Pulmonary artery endothelial cell (primary cell): ENCODE results near the gene TECPR2. TPM values are rescaled to one million over a fixed set of nuclear protein-coding genes. Genes with fewer than 3 reads are reported as not detected.

ENCODE experiments used
- DNase-seq: peaks from one replicate; pipeline ENCODE4 v3.0.0-alpha.2; 2011; ENCODE audit warnings: low read depth, low spot score
- total RNA-seq: library from RNA; depleted of rRNA; stranded (reverse); fragments of >200 nt; gene quantifications from 2 replicates; pipeline ENCODE4 v1.2.3, GENCODE V29; 2014

TECPR2 gene
- total RNA-seq, 1 donor from 2014 or later: 13.4 TPM

GRCh38 chr14:102374264-102374663 is 11.5 kb downstream of the TECPR2 start:
- DNase-seq: no peak

GRCh38 chr14:102375119-102375518 is 12.4 kb downstream of the TECPR2 start:
- DNase-seq: no peak

DNA sequence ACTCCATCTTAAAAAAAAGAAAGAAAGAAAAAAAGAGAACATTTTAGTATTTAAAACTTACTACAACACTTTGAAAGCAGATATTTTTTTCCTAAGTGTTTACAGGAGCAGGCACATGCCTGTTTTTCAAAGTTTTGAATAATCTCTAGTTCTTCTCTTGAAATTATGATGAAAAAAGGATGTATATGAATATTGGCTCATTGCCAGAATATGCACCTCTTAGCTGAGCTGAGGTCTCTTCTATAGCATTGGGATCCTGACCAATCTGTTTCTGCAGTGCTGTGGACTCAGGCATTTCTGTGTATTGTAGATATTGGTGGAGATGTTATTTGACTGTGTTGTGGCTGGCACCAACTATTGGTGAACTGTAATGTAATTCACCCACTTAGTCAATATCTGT is 15.0 kb downstream of the TECPR2 start:
- no peak for DNase-seq

DNA sequence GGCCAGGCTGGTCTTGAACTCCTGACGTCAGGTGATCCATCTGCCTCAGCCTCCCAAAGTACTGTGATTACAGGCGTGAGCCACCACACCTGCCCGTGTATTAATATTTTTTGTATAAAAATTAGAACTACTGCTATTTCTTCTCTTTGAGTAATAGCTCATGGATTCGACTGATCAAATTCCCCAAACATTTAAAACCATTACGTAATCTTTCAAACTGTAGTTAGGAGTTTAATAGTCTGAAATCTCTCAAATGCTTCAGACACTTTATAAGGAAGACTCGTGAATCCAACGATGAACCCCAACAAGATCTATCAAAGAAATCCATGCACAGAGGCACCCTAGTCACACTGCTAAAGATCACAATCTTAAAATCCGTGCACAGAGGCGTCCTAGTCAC is 16.1 kb downstream of the TECPR2 start:
- no peak for DNase-seq

DNA sequence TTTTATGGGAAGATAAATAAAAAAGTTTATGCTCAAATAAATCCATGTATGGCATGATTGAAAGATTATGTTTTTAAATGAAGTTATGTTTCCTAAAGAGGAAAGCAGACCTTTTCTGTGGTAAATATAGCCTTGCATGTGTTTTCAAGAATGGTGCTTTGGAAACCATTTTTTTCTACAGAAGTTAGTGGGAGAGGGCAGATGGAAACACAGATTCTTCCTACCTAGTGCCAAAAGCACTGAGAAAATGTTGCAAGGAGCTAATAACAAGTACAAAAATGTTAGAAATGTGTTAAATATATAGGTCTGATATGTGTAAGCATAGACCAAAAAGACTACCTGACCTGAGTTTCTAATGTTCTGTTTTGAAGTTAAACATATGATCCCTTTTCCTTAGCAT is 24.3 kb downstream of the TECPR2 start:
- no peak for DNase-seq

- DNase-seq: no peak
Observed at GRCh38 chr14:102389246-102389645, 26.5 kb downstream of the TECPR2 start.

GRCh38 chr14:102390064-102390855 is 27.5 kb downstream of the TECPR2 start:
- DNase-seq: no peak

- no peak for DNase-seq
Observed at GRCh38 chr14:102392506-102392905, 29.8 kb downstream of the TECPR2 start.

GRCh38 chr14:102394717-102395375 is 32.1 kb downstream of the TECPR2 start:
- no peak for DNase-seq

DNA sequence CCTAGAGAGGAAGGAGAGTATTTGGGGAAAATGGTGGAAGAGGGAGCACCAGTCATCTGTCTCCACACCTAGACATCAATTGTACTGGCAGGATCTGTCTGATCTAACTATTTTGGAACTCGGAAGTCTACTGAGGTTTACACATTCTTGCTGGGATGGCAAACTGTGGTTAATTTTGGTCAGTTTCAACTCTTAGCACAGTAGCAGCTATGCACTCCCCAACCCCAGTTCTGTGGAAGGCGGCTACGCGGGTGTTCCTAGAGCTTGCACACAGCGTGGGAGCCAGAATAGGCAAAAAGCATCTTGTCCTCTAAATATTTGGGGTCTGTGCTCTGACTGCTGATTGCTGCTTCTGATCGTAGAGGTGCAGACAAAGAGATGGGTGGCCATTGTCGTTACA is 33.8 kb downstream of the TECPR2 start:
- no peak for DNase-seq

GRCh38 chr14:102403028-102403427 is 40.3 kb downstream of the TECPR2 start:
- DNase-seq: no peak

DNA sequence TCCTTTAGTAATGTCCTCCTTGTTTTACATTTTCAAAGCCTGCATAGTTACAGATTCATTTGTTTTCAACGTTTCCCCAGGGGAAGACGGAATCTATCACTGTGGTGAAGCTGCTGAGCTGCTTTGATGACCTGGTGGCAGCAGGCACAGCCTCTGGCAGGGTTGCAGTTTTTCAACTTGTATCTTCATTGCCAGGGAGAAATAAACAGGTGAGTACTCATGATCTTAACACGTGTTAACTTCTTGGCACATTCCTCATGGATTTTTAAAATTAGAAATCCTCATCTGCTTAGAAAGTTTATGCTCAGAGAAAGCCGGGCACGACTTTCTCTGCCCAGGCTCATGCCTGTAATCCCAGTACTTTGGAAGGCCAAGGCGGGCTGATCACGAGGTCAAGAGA is 44.5 kb downstream of the TECPR2 start:
- no peak for DNase-seq

DNA sequence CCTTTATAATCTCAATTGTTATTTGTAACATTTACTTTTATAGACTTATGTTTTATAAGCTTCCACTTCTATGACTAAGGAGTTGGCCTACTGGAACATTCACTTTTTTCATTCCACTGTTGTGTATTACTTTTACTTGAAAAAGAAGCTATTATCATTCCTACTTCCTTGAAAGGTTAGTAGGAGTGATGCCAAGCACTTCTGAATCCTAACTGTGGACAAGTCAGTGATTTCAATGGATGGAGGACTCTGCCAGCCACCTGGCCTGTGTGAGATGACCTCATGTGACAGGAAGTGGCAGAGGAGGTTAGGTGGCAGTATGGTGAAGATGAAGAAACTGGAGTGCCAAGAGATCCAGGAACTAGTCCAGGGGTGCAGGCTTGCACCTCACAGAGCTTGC is 46.0 kb downstream of the TECPR2 start:
- no peak for DNase-seq

DNA sequence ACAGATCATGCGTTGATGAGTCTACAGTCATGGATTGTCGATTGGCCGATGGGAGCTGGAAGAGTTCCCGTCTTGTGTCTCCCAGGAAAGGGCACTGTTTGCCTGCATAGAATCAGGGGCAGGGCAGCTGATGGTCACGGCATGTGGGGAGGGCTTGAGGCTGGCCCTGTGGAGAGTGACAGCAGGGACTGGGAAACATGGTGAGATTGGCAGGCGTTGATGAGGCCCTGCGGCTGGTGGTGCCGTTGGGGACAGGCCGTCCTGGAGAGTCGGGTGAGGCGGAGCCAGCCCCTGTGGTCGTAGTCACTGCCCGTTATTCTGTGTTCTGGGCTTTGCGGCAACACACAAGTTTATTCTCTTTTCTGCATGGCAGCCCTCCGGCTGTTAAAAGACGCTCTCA is 52.9 kb downstream of the TECPR2 start:
- DNase-seq: no peak

DNA sequence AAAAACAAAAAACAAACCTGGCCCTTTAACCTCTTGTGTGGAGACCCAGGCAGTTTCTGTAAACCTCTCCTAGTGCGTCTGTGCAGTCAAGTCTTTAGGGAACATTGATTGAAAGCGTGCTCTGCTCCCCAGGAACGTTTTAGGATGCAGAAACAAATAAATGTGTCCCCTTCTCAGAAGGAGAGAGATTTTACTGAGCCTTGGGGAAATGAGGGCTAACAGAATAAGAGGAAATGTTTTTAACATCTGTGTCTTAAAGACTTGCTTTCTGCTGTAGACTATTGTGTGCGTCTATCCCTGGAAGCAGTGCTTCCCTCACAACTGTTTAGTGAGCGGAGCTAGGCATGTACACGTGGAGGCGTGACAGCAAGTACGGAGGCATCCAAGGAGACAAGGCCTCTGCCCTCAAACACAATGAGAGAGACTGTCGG is 54.3 kb downstream of the TECPR2 start:
- no peak for DNase-seq

DNA sequence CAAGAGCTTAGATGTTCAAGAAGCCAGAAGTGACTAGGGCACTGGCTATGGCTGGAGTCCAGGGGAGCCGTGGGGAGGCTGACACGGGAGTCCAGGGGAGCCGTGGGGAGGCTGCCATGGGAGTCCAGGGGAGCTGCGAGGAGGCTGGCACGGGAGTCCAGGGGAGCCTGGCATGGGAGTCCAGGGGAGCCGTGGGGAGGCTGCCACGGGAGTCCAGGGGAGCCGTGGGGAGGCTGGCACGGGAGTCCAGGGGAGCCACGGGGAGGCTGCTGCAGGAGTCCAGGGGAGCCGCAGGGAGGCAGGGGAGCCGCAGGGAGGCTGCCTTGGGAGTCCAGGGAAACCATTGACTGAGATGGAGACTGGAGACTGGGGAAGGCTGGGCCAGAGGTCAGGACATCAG is 54.9 kb downstream of the TECPR2 start:
- DNase-seq: no peak

- DNase-seq: no peak
Observed at GRCh38 chr14:102418169-102418852, 55.6 kb downstream of the TECPR2 start.

DNA sequence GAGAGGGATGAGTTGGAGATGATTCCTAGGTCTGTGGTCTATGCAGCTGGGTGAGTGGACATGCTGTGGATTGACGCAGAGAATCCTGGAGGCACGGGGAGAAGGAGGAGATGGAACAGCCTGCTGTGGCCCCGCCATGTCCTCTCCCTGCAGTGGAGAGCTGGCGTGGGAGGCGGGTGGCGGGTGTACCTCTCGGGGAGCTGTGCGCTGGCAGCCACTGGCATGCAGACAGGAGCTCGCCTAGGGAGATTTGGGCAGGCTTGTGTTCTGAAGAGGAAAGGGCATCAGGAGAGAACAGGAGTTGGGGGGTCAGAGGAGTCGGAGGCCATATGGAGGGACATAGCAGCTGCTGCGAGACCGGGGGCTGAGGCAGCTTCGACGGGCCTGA is 56.1 kb downstream of the TECPR2 start:
- no peak for DNase-seq

GRCh38 chr14:102419276-102419675 is 56.5 kb downstream of the TECPR2 start:
- DNase-seq: no peak

DNA sequence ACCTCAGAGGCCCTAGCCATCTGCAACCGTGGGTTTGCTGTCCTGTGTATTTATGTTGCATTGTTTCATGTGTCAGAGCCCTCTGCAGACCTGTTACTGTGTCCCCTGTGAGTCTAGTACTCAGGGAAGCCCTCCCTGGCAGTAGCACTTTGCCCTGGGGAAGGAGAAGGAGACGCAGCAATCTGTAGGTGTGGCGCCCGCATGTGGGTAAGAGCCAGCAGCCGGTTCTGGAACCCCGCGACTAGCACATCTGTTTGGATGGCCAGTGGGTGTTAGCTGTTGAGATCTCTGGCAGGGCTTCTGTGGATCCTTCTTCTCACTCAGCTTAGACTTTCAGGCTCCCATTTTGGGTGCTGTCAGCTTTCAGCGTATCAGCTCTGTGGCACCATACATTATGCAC is 57.0 kb downstream of the TECPR2 start:
- no peak for DNase-seq

GRCh38 chr14:102421411-102422057 is 58.8 kb downstream of the TECPR2 start:
- no peak for DNase-seq

DNA sequence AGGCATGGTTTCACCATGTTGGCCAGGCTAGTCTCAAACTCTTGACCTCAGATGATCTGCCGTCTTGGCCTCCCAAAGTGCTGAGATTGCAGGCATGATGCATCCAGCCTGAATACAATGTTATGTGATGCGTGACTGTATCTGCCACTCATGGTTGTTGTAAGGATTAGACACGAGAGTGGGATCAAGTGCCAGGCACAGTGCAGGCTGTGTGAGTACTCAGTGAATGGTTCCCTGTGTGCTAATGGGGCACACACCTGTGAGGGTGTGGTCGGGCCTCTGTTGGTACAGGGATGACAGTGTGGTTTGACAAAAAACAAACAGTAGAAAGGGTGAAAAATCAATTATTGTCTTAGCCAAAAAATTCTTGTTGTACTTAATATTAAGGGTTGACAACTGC is 61.8 kb downstream of the TECPR2 start:
- no peak for DNase-seq
